ENCODE measurements around the gene EML6.

The EML6 gene

DNA sequence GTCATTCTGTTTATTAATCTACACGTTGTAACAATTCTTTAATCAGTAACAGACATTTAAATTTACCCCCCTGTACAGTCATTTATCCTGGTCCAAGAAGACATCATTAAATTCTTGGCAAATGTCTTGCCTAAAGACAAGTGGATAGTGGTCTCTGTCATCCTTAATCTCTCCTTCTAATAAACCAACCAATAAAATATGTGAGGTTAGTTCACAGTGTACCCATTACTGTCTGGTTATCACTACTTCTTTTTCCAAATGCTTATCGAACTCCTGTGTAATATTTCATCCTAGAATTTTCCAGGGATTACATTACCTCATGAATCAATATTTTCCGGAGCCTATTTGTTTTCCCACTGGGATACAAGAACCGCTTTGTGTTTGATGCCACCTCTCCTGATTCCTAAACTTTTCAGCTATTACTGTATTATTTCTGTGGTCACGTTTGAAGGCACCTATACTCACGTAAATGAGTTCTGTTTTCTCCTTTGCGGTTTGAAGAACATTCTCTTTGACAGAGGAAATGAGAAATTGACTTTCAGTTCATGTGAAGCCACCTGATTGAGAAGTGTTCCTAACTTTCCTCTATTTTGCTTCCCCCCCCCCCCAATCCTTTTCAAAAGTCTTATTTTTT lies 195.3 kb downstream of the EML6 start:
- DNase-seq = no peak

DNA sequence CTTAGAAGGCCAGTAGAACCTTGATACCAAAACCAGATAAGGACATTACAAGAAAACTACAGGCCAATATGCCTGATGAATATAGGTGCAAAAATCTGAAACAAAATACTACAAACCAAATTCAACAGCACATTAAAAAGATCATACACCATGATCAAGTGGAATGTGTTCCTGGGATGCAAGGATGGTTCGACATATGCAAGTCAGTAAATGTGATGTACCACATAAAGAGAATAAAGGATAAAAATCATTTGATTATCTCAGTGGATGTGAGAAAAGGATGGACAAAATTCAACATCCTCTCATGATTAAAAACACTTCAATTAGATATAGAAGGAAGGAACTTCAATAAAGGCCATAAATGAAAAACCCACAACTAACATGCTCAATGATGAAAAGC lies 197.2 kb downstream of the EML6 start:
- no peak for DNase-seq

DNA sequence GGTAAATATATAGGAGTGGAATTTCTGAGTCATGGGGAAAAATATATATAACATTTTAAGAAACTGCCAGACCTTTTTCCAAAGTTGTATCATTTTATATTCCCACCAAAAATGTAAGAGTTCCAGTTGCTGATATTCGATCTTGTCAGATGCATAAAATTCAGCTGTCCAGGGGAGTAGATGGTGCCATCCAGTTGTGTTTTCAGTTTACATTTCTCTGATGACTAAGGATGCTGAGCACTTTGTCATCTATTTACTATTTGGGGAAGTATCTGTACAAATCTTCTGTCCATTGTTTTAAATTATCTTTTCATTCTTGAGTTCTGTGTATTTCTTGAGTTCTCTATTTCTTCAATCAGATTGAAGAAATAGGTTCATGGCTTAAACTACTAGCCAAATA lies 200.7 kb downstream of the EML6 start:
- DNase-seq = no peak

DNA sequence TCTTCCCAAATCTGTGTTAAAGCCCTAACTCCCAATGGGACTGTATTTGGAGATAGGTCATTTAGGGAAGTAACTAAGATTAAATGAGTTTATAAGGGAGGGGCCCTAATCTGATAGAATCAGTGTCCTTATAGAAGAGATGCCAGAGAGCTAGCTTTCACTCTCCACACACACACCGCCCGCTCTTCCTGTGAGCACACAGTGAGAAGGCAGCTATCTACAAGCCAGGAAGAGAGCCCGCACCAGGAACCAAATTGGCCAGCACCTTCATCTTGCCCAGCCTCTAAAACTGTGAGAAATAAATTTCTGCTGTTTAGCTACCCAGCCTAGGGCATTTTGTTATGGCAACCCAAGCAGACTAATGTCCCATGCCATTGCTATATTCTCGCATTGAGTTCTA lies 201.6 kb downstream of the EML6 start:
- DNase-seq = no peak

DNA sequence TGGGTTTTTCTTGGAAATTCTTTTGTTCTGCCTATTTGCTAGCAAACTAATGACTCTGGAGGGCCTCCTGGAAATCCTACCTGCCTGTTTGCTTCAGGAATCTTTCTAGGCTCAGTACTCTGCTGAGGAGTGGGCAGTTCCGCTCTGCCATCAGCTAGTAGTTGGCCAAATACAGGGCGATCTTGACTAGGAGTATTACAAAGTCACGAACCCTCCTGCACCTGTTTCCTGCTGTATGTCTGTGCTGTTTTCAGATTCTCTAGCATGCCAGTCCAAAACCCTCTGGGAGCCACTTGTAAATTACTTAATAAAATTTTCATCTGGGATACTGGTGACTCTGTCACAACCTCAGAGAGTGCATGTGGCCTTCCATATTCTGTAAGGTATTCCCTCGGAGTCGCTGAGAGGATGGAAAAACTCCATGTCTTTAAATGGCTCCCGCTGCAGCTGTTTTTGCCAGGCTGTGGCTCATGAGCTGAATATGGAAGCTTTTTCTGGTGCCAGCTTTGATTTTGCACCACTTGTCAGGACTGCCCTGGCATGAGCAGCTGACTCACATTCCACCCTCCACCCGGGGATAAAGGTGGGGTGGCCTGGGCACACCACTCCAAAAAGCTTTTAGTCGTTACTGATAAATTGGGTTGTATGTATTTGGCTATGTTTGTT lies 203.8 kb downstream of the EML6 start:
- DNase-seq = no peak

DNA sequence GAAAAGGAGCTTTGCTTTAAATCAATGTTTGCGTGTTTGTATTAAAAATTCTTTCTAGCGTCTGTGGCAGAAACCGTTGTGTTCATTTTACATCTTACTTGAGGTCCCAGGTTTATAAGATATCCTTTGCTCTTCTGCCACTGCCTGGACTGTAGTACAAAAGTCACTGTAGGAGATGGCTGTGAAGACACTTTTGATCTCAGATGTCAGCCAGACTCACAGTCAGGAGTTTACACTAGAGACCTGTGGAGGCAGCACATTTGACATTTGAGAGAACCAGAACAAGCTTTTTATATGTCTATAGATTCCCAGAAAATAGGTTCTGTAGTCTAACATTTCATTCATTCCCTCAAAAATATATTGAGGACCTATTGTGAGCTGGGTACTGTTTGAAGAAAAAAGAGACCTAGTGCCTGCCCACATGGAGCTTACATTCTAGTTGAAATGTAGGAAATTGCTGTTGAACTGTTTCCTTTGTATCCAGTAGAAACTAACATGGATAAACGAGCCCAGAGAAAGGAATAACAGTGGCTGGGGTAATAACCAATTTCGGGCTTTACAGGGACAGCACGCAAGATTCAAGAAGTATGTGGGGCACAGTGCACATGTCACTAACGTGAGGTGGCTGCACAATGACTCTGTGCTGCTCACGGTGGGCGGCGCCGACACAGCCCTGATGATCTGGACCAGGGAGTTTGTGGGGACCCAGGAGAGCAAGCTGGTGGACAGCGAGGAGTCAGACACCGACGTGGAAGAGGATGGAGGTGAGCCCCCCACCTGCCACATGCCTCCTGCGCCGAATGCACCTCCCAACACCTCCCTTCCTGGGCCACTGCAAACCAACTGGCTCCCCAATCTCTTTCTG lies 204.5 kb downstream of the EML6 start:
- no peak for DNase-seq

DNA sequence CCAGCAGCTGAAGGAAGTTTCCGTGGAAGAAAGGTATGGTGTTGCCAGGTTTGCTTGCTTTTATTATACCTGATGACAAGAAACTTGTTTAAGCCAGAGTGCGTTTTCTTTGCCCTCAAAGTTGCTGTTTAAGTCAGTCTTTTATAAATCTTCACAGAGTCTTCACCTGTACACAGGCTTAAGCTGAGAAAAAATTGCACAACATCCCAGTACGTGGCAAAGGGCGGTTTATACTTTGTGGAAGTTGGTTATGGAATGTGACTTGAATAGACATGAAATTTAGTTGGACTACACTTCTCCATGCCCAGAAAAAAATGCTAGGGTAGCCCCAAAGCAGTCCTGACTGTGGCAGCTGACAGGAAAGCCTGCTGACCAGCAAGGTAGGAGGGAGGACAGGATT lies 205.3 kb downstream of the EML6 start:
- no peak for DNase-seq

DNA sequence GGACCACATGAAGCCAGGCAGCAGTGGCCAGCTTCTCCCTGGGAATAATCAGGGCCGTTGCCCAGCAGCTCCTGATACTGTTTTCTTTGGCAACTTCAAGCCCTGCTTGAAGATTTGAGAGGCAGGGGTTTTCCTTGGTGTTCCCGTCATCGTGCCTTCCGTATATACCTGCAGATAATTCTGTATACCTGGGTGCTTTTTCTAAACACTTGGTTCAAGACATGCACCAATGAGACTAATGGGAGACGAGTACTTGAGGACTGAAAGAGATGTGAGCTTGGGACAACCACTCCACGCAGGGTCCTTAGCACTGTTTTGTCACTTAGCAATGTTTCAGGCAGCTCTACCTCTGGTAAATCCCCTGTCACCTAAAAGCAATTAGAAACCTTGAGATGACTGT lies 208.0 kb downstream of the EML6 start:
- no peak for DNase-seq

DNA sequence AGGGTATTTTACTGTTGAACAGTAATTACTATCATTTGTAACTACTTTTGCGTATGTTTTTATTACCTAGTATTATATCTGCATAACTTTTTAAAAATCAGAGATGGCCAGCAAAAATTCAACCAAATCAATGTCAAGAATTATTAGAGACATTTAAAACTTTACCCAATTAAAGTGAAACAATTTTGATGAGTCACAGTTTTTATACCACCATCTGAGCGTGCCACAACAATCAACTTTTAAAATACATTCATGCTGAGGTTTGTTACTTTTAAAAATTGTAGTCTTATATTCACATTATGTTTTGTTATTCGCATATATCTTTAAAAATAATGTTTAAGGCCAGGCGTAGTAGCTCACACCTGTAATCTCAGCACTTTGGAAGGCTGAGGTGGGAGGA lies 211.9 kb downstream of the EML6 start:
- no peak for DNase-seq

DNA sequence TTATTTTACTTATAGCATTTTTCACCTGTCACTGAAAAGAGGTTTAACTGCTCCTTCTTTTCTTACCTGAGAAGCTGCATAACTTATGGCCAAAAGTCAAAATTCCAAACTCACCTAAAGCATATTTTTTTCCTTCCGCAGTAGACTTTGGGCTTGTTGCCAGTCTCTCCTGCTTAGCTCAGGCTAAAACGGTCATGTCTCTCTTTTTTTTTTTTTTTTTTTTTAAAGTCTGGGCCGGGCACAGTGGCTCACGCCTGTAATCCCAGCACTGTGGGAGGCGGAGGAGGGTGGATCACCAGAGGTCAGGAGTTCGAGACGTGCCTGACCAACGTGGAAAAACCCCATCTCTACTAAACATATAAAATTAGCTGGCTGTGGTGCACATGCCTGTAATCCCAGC lies 213.3 kb downstream of the EML6 start:
- no peak for DNase-seq

DNA sequence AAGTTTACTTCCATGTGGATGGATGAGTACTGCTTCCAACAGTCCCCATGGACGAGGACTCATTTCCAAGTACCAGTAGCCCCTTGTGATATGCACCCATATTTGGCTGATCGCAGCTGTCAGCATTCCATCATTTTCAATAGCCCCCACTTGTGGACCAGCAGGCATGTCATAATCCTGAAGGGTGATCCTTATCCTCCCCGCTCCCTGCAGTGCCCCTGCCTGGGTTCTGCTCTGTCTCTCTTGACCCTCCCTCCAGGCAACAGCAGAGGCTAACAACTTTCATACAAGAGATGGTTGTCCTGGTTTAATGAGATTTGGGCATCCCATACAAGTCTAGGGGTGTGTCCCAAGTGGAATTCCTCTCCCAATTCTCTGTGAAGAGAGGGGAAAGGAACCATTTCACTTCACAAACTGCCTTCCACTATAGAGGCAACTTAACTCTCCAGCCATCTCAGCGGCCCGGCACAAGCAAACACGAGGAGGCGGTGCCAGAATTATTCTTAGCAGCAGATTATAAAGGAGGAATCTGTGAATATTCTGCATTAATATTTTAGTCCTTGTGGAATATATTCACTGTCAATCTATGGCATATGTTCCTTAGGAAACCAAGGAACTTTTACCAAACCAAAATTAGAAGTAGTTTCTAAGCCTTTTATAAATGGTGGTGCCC lies 216.1 kb downstream of the EML6 start:
- DNase-seq = no peak

DNA sequence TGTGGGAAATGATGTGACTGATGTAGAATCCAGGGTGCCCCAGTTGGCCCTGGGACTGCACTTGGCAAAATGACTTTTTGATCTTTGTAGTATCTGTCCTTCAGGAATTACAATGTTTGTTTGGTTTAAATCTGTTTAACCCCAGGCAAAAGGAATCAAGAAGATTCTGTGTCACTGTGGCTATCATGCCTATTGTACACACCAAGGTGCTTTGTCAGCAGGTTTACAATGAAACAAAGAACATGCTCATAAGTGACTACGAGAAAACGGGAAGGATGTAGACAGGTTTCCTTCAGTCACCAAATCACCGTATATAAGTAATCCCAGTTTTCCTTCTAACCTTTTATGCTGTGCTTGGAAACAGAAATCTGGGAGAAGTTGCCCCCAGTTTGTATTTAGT lies 217.3 kb downstream of the EML6 start:
- no peak for DNase-seq

DNA sequence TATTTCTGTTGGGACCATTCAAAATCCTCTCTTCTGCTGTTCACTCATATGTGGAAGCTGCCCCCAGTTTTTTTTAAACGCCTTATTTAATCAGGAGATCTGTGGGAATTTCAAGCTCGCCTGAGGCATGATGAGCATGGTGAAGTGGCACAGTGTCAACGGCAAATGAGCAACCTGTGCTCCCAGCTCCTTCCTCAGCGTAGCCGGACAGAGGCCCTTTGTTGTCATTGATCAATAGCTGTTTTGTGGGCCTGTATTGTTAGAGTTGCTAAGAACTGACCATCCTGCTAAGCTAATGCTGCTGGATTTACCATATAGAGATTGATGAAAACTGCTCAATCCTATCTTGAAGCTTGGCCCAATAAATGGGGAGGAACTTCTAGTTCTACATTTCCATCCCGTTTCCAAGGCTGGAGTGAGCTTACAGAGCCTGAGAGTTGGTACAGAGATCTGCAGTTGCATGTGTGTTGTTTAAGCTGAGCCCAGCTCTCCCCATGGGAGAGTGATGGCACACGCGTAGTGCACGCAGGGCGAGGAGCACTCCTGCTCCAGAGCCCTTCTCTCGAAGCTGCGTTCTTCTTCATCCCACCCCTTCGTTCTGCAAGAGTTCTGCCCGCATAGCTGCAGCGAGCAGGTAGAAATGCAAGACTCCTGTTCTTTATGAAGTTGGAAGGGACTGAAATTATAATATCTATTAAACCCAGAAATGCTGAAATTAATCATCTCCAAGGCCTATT lies 218.0 kb downstream of the EML6 start:
- no peak for DNase-seq

DNA sequence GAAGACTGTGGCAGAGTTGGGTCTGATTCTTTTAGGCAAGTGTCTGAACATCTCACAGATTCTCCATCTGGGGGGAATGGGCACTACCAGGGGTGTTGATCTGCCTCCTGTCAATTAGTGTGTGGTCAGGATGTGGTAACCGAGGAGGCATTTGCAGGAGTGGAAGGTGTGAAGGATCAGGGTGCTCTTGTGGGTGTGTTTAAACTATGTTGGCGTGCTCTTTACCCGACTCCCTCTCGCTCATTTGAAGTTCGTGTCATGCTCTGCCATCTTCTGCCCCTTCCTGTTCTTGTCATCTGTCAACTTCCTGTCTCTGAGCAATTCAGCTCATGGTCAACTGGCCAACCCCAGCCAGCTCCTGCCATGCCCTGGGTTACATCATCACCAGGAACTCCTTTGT lies 218.9 kb downstream of the EML6 start:
- no peak for DNase-seq

DNA sequence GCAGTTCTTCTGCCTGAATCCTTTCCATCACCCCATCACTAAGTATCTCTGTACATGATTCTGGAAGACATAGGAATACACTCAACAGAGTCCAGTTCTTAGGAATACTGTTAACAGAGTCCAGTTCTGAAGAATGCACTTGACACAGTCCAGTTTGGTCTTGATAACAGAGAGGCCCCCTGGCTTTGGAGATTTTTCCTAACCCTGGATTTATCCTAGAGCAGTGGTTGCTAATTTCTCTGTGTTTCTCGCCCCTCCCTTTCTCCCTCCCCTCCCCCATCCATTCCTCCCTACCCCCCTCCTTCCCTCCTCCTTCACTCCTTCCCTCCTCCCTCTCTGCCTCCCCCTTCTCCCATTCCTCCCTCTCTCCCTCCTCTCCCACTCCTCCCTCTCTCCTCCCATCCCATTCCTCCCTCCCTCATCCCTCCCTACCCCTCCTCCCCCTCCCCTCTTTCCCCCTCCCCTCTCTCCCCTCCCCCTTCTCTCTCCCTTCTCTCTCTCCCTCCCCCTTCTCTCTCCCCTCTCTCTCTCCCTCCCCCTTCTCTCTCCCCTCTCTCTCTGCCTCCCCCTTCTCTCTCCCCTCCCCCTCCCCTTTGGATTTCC lies 221.4 kb downstream of the EML6 start:
- DNase-seq = no peak

DNA sequence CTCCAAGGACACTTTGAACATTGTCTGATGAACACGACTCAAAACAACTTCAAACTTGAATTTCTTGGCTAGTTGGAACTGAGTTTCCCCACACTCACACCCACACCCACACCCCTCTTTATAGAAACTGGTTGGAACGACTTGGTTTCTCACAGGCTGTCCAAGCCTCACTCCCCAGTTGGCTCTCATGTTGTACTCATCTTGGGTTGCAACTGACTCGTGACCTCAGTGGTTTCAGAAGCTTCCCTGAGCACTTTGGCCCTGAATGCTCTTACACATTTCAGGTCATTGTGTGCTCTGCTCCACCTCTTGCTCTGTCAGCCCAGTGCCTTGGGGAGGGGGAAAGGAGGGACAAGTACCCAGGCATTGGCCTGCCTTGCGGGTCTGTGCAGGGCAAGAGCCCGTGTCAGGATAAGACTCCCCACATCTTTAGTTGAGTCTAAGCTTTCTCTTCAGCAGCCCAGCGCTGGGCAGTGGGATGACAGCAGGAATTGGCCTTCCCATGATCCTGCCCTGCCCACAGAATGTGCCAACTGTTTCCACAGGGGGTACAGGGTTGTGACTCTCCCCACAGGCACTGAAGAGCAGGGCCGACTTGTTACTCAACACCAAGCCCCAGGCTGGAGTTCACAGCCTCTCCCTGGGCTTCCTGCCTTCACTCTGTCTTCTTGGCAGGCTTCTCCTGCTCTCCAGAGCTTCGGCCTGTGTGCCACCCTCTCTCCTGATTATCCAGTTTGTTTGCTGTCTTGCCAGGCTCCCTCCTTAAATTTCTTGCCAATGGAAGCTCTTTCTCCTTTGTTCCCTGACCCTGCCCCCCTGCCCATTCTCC lies 222.1 kb downstream of the EML6 start:
- DNase-seq = no peak

DNA sequence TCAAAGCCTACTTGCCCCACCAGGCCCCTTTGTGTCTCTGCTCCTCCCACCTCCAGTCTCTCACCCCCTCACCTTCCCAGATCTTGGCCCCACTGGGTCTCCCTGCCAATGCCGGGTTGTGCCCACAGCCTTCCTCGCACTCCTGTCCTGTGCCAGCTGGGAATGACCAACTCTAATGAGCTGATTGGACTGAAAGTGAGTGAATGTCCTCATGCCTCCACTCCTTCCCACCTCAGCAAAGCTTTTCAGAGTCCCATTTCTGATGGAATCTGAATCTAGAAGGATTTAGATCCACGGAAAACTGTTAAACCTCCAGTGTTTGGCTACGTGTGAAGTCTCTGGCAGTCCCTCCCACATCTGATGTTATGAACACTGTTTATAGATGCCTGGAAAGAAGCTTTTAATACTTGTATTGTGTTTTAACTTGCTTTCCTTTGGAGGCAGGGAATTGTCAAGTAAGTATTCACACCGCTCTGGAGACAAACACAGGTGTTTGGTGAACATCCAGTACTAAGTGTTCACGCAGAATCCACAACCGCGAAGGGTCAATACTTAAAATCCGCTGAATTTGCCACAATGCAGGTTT lies 222.9 kb downstream of the EML6 start:
- DNase-seq = no peak

DNA sequence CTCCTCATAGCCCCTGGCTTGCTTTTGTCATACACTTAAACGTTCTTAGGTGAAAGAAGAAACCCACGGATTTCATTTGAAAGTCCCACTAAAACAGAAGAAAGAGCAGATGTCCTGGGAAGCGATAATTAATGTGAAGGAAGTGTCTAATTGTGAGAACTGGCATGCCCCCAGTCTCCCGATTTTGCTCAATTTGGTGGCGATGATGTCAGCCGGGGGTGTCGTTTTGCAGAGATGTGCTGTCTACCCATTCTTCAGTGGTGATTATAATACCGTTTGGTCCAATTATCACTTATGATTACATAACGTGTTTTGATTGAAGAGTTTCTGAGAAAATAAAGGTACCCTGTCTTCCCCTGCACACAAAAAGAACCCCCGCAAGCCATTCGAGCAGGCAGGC lies 223.7 kb downstream of the EML6 start:
- no peak for DNase-seq

DNA sequence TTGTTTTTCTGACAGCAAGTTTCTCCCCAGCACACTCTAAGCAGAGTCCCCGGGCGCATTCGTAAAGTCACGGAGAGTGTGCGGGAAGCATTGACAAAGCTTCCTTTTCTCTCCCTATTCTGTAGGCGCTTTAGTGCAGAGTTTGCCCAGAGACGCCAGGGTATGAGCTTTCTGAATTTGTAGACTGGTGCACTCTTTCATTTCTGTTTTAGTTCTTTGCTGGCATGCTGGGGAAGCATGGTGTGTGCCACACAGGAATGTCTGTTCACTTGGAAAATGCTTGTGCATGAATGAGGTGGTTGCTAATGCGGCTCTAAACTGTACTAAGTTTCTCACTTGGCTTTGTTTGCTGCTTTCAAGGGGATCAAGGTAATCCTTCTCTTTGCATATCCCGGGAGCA lies 224.2 kb downstream of the EML6 start:
- peak; percentile 75 for DNase-seq

DNA sequence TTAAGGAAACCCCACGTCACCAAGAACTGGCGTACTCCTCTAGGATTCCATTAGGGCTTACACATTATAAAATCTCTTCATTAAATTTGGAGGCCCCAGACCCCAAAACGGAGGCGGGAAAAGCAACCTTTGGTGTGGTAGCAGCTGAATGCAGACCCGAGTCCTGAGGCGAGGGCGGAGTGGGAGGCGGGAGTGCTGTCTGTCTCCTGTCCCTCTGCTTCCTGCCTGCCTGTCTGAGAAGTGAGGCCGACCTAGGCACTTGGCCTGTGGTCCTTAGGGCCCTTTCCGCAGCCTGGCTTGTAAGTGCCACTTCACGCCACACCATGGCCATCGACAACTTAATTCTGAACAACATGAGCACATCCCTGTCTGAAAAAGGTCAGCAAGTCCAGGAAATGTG lies 224.7 kb downstream of the EML6 start:
- no peak for DNase-seq

DNA sequence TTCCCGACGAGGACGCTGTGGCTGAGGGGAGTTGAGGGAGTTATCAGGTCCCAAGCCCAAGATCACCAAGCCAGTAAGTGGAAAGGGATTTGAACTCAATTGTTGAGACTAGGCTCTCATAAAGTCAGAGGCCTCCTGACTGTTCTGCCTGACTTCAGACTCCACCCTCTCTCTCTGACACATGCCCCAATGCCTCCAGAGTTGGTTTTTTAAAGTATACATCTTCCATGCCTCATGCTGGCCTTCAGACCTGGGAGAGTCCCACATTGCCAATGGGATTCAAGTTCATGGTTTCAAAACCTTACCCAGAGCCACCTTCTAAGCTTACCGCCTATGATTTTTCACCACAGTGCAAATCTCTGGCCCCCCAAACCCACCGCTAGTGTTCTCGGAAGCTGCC lies 226.0 kb downstream of the EML6 start:
- no peak for DNase-seq

Data from NCI-H82 (cell line).